H54 (cell line): ENCODE data around the gene PRCC.
"Not testable (repeated sequence)": the region's sequence is repeated elsewhere in the genome, so short reads cannot be mapped to it uniquely, and the experiment has no call there.

Experiments
- DNase-seq: peaks from one replicate; pipeline ENCODE4 v3.0.0; 2011; ENCODE audit warnings: low spot score, mixed read lengths; ENCODE audit not compliant: insufficient read length
- FAIRE-seq: peaks from 3 replicates; lab custom pipeline; 2011; peaks lifted over from hg19 to GRCh38; lab: Jason Lieb, UNC
- POLR2A ChIP-seq: IDR thresholded peaks from 2 replicates; pipeline ENCODE4 v1.6.1; 2011; ENCODE audit warnings: low read depth, mild to moderate bottlenecking, low read length

Gene PRCC

DNA sequence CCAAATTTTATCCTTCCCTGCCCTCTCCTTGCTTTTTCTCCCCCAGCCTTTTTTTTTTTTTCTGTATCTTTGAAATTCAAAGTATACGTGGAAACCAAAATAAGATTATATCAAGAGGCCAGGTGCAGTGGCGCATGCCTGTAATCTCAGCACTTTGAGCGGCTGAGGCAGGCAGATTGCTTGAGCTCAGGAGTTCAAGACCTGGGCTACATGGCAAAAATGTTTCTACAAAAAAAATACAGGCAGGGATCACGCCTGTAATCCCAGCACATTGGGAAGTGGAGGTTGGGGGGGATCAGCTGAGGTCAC, 6.6 kb upstream of the PRCC start:
- no peak for FAIRE-seq
- DNase-seq = no peak
- TF ChIP-seq POLR2A = no peak

DNA sequence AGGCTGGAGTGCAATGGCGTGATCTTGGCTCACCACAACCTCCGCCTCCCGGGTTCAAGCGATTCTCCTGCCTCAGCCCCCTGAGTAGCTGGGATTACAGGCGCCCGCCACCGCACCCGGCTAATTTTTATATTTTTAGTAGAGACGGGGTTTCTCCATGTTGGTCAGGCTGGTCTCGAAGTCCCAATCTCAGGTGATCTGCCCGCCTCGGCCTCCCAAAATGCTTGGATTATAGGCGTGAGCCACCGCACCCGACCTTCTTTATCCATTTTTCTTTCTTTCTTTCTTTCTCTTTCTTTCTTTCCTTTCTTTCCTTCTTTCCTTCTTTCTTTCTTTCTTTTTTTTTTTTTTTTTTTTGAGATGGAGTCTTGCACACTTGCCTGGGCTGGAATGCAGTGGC, 2.2 kb upstream of the PRCC start:
- FAIRE-seq = not testable (repeated sequence)

DNA sequence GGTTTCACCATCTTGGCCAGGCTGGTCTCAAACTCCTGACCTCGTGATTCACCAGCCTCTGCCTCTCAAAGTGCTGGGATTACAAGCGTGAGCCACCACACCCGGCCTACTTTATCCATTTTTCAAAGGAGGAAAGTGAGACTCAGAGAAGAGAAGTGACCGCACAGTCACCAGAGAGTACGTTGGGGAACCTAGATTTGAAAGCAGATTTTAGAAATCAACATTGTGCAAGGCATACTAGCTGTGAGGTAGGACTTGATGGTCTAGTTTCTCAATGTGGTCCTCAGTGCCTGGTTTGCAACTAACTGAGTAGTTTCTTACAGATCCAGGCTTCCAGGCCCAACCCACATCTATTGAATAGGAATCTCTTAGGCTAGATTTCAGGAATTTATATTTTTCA, 1.7 kb upstream of the PRCC start:
- no peak for FAIRE-seq
- DNase-seq = no peak
- TF ChIP-seq POLR2A = no peak

More for the DNA sequence above, 2.2 kb upstream of the PRCC start:
- DNase-seq = not testable (repeated sequence)

DNA sequence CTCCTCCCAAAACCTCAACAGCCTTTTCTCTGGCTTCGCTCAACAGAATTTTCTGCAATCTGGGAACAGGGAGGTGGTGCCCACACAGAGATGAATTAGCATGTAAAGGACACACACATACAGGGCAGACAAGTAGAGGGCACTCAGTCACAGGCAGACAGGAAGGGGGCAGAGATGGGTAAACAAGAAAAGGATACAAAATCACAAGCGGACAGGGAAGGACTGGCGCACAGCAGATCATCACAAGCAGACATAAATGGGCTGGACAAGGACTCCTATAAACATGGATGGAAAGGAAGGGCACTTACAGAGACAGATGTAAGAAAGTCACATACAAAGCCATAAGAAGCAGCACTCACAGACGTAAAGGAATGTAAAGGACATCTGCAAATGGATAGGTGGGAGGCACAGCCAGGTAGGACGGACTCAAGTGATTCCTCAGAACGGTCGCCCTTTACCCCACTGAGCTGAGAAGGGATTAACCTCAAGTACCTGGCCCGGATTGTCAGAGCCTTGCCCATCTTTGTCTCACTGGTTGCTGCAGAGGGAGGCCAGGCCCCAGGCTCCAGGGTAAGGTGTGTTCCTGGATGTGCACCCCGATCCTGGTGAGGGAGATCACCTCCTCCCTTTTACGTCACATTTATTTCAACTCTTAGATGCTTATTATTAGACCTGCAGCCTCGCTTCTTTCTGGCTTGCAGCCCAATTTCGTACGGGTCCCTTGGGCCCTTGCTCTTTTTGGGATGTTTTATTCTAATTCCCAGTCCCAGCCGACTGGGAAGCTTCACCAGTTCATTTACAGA, 836 bp upstream of the PRCC start:
- TF ChIP-seq POLR2A = 0 out of 2 replicates have a peak, but pooled peaks have one; percentile 7
- no peak for FAIRE-seq
- no peak for DNase-seq

DNA sequence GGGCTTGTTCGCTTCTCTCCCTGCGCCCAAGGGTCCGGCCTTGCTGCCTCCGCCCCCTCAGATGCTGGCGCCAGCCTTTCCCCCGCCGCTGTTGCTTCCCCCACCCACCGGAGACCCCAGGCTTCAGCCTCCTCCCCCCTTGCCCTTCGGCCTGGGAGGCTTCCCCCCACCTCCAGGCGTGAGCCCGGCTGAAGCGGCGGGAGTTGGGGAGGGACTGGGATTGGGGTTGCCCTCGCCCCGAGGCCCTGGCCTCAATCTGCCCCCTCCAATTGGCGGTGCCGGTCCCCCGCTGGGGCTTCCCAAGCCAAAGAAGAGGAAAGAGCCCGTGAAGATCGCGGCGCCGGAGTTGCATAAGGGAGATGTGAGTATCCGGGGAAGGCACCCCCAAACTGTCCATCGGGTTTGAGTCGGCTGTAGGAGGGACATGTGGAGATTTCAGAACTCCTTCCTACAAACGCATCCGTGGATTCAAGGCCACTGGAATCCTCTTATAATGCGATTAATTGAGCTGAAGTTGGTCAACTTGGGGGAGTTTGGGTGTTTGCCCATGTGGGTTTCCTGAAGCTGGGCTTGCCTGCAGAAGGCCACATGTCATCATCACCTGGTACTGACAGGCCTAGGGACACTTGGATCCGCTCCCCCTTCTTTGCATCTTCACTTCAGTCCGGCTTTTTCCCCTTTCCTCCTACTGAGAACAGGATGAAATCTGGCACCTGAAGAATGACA, 707 bp downstream of the PRCC start:
- no peak for FAIRE-seq
- TF ChIP-seq POLR2A = no peak
- DNase-seq = no peak

DNA sequence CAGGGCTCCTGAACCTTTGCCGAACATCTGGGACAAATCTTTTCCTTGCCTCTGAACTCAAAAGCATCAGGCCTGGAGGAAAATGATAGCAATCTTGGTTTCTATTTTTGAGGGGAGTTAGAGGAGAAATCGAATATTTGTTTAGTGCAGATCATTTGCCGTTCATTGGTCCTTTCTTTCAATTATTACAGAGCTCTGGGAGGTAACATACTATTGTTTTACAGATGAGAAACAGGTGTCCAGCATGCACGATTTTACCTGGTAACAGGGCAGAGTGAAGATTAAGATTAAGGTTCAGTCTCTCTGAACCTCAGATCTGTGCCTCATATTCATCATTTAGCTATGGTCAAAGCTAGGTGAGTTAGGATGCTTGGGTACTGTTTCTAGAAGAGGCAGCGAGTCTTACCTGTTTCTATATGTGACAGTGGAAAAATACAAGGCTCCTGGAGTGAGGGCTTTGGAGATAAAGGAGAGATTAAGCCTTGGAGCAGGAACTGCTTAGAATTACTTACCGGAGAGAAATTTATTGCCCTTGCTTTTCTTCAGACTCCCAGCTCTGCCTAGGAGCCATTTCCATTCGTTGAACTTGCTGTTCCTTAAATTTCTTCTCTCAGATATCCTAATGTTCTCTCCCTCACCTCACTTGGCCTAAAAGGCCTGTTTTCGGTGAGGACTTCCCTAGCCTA, 1.4 kb downstream of the PRCC start:
- TF ChIP-seq POLR2A = no peak
- FAIRE-seq (no peak), DNase-seq (no peak)

DNA sequence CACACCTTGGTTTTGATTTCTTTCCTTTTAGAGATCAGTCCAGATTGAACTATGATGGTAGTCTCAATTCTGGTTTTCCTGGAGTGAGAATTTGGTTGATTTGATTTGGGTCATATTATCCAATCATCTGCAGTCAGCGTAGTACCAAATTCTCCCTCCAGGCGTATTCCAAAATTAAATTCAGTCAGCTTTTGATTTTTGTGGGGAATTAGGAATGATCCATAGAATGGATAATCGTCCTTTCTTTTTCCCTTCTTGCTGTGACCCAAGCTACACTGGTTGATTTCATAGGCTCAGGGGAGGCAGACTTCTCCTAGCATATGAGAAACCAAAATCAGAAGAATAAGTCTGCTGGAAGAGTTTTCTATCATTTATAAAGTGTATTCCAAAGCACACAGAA, 4.9 kb downstream of the PRCC start:
- DNase-seq (no peak), FAIRE-seq (no peak)
- TF ChIP-seq POLR2A = no peak

DNA sequence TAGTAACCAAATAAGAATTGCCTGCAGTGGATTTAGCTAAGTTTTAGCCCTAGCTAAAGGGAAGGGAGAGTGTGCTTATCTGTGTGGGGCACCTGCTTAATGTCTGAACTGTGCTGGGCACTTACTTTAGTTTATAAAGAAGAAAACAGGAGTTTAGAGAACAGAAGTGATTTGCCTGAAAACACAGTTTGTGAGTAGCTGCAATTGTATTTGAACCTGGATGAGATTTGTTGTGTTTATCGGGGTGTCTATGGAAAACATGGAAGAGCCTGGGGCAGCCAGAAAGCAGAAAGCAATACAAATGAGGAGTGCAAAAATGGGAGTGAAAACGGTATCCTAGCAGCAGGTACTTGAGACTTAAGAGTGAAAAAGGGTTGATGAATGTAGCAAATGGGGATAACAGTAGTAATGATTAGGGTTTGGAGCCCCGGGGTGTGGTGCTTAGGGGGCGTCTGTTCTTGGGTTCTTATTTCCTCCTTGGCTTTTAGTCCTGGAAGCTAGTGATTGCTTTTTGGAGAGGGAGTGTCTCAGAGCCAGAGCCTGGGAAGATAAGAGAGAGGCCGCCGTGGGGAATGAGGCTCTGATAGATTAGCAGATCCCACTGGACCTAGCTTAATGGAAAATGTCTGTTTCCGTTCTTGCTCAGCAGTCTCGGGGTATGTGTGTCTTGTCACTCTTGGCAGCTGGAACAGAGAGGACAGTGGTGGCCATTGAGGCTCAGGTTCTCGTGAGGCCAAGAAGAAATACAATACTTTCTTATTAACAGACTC, 5.6 kb downstream of the PRCC start:
- TF ChIP-seq POLR2A = no peak
- DNase-seq (no peak), FAIRE-seq (no peak)

DNA sequence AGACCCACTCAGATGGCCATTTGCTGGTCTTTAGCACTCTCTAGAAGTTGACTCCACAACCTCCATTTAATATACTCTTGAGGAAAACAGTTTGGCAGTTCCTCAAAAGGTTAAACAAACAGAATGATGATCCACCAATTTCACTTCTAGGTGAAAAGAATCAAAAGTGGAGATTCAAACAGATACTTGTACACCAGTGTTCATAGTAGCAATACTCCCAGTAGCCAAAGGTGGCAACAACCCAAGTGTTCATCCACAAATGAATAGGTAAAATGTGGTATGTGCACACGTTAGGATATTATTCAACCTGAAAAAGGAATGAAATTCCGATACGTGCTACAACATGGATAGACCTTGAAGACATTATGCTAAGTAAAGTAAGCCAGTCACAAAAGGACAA, 6.3 kb downstream of the PRCC start:
- FAIRE-seq (no peak), DNase-seq (no peak)
- no peak for TF ChIP-seq POLR2A

DNA sequence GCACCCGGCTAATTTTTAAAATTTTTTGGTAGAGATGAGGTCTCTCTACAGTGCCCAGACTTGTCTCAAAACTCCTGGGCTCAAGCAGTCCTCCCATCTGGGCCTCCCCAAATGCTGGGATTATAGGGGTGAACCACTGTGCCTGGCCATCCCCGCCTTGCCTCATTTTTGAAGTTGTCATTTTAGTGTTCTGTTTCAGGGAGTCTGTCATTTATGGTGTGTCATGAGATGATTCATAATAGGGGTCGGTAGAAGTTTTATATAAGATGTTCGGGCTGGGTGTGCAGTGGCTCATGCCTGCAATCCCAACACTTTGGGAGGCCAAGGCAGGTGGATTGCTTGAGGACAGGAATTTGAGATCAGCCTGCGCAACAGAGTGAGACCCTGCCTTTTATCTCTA, 8.5 kb downstream of the PRCC start:
- FAIRE-seq (no peak), DNase-seq (no peak)
- TF ChIP-seq POLR2A = no peak

DNA sequence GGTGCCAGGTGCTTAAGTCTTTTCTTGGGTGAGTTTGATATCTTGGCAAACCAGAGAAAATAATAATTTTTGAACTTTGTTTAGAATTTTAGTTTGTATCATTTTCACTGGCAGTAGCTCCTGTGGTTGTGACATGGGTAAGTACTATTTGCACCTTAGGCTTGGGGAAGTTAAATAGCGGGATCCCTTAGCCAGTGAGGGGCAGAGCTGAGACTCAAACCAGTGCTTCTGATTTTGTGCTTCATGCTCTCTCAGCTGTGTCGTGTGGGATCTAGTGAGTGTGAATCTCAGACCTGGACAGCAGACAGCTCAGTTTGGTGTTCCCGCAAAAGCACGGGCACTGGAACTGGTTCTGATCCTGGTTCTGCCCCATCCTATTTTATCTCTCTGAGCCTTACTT, 9.6 kb downstream of the PRCC start:
- no peak for TF ChIP-seq POLR2A
- FAIRE-seq (no peak), DNase-seq (no peak)

DNA sequence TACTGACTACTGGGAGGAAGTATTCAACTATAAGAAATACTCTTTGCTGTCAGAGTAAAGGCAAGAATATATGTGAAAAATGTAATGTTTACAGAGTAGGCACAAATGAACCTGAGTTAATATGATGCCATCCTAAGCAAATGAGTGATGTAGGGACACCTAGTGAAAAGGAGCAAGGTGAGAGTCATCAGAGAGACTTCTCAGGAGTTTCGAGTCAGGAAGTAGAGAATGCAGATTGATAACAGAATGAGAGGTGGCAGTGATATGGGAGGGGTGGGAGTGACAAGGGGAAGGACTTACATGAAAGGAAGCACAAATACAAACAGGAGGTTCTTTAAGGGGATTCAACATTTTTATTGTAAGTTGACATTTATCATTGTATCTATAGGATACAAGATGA, 10.2 kb downstream of the PRCC start:
- FAIRE-seq = no peak
- no peak for TF ChIP-seq POLR2A
- DNase-seq = no peak

DNA sequence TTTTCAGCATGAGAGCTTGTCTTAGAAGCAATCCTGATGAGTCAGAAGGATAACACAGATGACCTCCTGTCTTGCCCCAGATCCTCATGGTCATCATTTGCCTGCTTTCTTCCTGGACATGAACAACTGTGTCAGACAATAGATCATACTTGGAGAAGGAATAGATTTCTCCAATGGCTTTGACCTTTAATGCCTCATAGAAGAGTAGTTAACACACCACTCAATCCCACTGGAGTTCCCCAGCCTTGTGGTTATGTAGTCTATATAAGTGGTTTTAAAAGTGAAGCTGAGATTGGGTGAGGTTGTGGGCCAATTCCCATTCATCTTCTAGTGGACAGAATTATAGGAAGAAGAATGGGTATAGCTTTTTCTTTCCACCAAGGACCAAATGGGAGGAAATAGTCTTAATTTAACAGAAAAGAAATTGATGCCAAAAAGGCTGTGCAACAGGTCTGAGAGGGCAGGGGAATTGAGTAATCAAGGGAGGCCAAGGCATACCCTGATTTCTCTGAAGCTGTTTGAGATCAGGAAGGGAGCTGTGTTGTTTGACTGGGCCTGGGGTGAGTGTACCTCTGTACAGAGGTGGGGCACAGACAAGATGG, 14.4 kb downstream of the PRCC start:
- no peak for TF ChIP-seq POLR2A
- DNase-seq = no peak
- no peak for FAIRE-seq

DNA sequence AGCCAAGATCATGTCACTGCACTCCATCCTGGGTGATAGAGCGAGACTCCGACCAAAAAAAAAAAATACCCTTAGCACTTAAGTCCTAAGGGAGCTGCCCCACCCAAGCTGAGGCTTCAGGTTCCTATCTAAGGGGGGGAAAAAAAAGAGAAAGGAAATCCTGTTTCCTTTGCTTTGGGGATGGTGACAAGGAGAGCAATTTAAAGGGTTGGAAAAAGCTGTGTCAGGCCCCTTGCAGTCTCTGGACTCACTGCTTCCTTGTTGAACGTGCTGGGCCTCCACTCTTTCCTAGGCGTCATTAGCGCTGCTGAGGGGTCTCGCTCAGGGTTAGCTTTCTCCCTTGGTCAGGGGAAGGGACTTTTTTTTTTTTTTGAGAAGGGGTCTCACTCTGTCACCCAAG, 18.1 kb downstream of the PRCC start:
- no peak for DNase-seq
- FAIRE-seq = no peak
- TF ChIP-seq POLR2A = no peak
